GM12875 (cell line): ENCODE data around the gene MAST1.
"Not testable (repeated sequence)": the region's sequence is repeated elsewhere in the genome, so short reads cannot be mapped to it uniquely, and the experiment has no call there.

Source experiments
- H3K4me3 ChIP-seq: one replicate; pipeline ENCODE4 v1.5.1; 2011; ENCODE audit warnings: low read depth, low read length, control low read depth
- CTCF ChIP-seq: IDR thresholded peaks from 2 replicates; pipeline ENCODE4 v1.5.1; 2011; ENCODE audit warnings: low read depth, mild to moderate bottlenecking, control low read depth, inconsistent platforms, low read length, moderate library complexity, borderline replicate concordance; ENCODE audit not compliant: insufficient read depth

MAST1 gene

GRCh38 chr19:12838886-12839756 lies 806 bp downstream of the MAST1 start:
- H3K4me3 ChIP-seq = no peak overlapping the region

GRCh38 chr19:12840091-12841079 lies 2.1 kb downstream of the MAST1 start:
- no peak for TF ChIP-seq CTCF

More at GRCh38 chr19:12838886-12839756, 806 bp downstream of the MAST1 start:
- TF ChIP-seq CTCF = no peak

GRCh38 chr19:12841094-12841493 lies 2.8 kb downstream of the MAST1 start:
- no peak overlapping the region for H3K4me3 ChIP-seq
- no peak for TF ChIP-seq CTCF

More at GRCh38 chr19:12840091-12841079, 2.1 kb downstream of the MAST1 start:
- H3K4me3 ChIP-seq = no peak overlapping the region

GRCh38 chr19:12842511-12842910 lies 4.2 kb downstream of the MAST1 start:
- no peak for TF ChIP-seq CTCF

GRCh38 chr19:12843328-12843727 lies 5.0 kb downstream of the MAST1 start:
- no peak overlapping the region for H3K4me3 ChIP-seq
- TF ChIP-seq CTCF = no peak

More at GRCh38 chr19:12842511-12842910, 4.2 kb downstream of the MAST1 start:
- no peak overlapping the region for H3K4me3 ChIP-seq

GRCh38 chr19:12843999-12844732 lies 5.9 kb downstream of the MAST1 start:
- H3K4me3 ChIP-seq = no peak overlapping the region
- TF ChIP-seq CTCF = no peak

GRCh38 chr19:12846613-12847012 lies 8.3 kb downstream of the MAST1 start:
- not testable (repeated sequence) for H3K4me3 ChIP-seq
